GM21515 (cell line): ENCODE measurements around the gene UBE2G2.
A peak's percentile ranks its signal among the peaks of the same experiment; 100 is the strongest.
"Not testable (repeated sequence)": the region's sequence is repeated elsewhere in the genome, so short reads cannot be mapped to it uniquely, and the experiment has no call there.

Experiments
- ATAC-seq: cut with Tn5 transposase; IDR thresholded peaks from one replicate; pipeline ENCODE4 v1.9.1; 2021; ENCODE audit not compliant: unreplicated experiment

The UBE2G2 gene

DNA sequence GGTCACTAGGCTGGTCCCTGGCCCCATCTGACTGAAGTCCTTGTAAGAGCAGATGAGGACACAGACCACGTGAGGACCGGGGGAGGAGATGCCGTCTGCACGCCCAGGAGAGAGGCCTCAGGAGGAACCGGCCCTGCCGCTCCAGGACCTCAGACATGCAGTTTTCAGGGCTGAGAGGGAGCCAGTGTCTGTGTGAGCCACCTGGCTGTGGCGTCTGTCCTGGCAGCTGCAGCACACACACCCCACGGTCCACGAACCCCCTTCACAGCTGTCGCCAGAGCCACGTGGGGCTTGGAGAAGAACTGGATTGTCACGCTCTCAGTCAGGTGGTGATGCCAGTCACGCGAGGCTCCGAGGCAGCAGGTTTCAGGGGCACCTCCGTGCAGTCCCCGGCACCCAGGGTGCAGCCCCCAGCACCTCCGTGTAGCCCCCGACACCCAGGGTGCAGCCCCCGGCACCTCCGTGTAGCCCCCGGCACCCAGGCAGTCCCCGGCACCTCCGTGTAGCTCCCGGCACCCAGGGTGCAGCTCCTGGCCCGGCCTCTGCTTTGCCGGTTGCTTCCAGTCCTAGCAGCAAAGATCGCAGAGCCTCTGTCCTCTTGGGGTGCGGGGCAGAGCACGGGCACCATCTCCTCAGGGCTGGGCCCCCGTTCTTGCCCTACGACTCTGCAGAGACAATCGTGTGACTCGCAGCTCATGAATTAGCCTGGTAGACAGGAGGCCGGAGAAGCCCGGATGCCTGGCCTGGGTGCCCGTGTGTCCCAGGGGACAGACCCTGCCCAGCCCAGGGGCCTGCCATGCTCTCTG lies 35.2 kb upstream of the UBE2G2 start:
- ATAC-seq = no peak

DNA sequence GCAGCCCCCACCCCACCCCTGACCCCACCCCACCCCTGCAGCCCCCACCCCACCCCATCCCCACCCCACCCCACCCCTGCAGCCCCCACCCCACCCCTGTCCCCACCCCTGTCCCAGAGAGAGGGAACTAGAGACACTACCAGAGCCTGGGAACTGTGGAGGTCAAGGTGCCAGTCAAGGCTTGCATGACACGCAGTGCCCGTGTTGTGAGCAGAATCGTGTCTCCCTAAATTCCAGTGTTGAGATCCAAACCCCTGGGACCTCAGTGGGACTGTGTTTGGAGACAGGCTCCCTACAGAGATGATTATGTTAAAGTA lies 34.7 kb upstream of the UBE2G2 start:
- ATAC-seq = no peak

DNA sequence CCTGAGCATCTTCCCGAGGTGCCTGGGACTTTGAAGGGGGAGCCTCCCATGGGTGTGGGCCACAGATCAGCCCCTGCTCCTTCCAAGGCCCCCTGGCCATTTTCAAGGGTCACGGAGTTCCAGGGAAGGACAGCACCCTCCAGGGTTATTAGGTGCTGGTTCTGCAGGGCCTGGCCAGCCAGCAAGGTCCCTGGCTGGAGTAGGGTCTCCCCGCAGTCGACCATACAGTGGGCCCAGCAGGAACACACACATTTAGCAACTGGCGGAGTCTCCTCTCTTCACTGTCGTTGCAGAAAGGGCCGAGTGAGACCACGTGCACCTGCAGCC lies 34.0 kb upstream of the UBE2G2 start:
- ATAC-seq = no peak

- ATAC-seq = no peak
Observed at GRCh38 chr21:44834951-44835646, 33.5 kb upstream of the UBE2G2 start.

DNA sequence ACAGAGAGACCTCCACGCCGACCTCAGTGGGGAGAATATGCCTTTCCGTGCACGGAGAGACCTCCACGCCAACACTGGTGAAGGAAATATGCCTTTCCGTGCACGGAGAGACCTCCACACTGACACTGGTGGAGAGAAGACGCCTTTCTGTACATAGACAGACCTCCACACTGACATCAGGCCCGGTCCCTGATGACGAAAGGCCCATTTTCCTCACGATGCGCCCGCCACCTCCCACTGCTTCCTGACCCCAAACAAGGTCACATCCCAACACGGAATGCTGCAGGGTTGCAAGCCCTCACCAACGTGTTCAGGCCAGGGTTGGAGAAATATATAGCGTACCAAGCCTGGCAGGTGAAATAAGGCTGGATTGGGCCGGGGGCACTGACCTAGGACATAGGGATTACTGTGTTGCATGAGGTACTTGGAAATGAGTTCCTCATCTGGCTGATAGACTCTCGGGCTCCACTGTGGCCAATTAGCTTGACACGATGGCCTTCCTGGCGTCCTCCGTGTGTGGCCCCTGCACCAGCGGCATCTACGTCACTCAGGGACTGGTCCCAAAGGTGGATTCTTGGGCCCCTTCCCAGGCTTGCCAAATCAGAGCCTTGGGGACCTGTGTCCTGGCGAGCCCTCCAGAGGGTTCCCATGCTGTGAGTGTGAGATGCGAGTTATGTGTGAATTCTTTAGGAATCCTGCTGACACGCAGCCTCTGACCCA lies 32.8 kb upstream of the UBE2G2 start:
- ATAC-seq = no peak

DNA sequence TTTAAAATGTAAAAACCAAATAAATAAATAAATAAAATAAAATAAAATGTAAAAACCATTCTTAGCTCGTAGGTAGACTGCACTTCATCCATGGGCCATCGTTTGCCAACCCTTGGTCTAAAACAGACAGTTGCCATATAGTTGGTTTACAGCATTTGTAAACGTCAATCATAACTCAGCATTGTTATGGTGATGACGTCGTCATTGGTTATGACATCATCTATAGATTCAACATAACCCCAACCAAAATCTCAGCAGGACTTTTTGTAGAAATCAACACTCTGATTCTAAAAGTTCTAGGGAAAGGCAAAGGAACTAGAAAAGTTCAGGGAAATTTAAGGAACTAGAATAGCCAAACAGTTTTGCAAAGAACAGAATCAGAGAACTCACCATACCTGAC lies 32.0 kb upstream of the UBE2G2 start:
- ATAC-seq = no peak

GRCh38 chr21:44832516-44833255 lies 31.1 kb upstream of the UBE2G2 start:
- ATAC-seq = not testable (repeated sequence)

GRCh38 chr21:44831227-44831860 lies 29.7 kb upstream of the UBE2G2 start:
- ATAC-seq = no peak

DNA sequence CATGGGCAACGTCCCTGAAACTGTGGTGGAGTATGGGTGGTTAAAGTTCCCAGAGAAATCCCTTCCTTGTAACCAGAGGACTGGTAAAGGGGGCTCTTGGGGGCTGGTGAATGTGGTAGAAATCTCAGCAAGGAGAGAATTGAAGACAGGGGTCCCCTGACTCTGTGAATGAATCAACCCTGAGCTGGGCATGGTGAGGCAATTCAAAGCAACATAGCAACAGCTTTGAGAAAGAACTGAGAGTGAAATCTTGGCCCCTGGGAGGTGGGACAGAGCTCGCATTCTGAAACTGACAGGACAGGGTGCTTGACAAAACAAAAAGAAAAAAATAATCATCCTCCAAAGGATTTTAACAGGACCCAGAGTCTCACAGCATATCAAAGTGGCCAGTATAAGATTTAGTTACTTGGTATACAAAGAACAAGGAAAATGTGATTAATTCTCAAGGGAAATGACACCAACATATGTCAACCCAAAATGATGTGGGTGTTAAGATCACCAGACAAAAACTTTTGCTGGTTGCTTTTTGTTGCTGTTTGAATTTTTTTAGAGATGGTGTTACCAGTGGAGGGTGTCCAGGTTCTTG lies 28.0 kb upstream of the UBE2G2 start:
- no peak for ATAC-seq

GRCh38 chr21:44828362-44829056 lies 26.9 kb upstream of the UBE2G2 start:
- ATAC-seq = no peak

GRCh38 chr21:44823179-44823660 lies 21.6 kb upstream of the UBE2G2 start:
- ATAC-seq = no peak

DNA sequence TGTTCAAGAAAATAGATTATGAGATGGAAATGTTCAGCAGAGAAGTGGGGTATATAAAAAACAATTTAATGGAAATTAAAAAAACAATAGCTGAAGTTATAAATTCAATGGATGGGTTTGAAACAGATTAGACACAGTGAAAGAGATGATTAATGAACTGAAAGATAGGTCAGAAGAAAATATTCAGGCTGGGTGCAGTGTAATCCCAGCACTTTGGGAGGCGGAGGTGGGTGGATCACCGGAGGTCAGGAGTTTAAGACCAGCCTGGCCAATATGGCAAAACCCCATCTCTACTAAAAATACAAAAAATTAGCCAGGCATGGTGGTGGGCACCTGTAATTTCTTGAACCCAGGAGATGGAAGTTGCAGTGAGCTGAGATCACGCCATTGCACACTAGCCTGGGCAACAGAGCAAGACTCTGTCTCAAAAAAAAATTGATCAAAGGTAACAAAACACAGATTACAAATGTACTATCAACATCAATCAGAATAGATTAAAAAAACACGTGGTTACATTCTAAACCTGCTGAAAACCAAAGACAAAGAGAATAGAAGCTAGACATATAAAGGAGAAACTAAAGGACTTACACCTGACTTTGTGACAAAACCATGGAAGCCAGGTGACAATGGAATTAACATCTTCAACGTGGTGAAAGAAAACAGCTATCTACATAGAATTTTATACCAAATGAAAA lies 21.0 kb upstream of the UBE2G2 start:
- ATAC-seq = no peak

DNA sequence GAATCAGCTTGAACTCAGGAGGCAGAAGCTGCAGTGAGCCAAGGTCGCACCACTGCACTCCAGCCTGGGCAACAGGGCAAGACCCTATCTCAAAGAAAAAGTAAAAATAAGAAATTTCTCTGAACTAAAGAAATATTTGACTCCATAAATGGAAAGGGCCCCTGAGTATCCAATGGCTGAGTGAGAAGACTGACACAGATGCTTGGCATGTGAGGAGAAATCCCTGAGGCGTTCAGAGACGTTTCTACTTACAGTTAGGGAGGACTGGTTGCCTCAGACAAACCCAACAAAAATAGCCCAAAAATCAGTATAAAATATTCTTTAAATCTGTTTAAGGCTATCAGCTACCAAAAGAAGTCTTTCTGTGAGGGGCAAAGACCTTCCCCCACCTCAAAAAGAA lies 19.2 kb upstream of the UBE2G2 start:
- no peak for ATAC-seq

GRCh38 chr21:44819283-44820243 lies 17.9 kb upstream of the UBE2G2 start:
- no peak for ATAC-seq

DNA sequence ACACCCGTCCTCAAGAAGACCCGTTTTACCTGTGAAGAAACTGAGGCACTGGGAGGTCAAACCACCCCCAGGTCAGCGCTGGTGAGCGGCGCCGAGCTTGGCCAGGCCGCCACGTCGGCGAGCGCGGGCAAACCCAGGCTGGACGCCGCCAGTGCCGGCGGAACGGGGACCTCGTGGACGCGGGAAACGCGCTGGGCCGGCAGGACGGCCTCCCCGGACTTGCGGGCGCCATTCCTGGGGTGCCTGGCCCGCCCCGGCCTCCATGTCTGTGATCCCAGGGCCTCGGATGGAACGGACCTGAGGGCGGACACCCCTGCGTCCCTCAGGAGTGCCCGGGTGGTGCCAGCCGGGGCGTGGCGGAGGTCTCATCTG lies 17.0 kb upstream of the UBE2G2 start:
- ATAC-seq = no peak

- ATAC-seq = peak; percentile 48
Observed at GRCh38 chr21:44817914-44818639, 16.5 kb upstream of the UBE2G2 start, which contains the start of gene SUMO3. Gene SUMO3, minus strand, starts transcription at chr21:44818062. Its CDS starts 94 bp downstream, at chr21:44817968.

DNA sequence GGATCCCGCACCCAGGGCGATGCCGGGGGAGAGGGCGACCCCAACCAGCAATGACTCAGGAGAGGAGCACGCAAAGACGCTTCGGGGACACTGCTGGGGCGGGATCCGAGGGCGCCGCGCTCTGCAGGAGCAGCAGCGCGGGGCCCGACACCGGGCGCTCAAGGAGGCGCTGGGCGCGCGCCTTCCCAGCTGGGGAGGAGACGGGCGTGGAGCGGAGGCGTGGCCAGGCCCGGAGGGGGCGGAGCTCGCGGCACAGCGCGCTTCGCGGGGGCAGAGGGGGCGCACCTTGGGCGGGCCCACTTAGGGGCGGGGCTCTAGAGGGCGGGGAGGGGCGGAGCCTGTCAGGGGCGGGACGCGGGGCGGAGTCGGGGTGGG lies 15.9 kb upstream of the UBE2G2 start:
- peak; percentile 64 for ATAC-seq
